SU-DHL-6 (cell line): ENCODE data around the gene SKAP2.

Experiments
- EZH2phosphoT487 ChIP-seq: fragments of 200-600 bp; sonication (generic), shearing (Covaris generic); conservative IDR thresholded peaks from 2 replicates; pipeline ENCODE4 v1.6.1; 2018; ENCODE audit warnings: mild to moderate bottlenecking, antibody characterized with exemption, low read length, moderate library complexity, mixed read lengths
- TF ChIP-seq, protein P1 (sequence below): fragments of 200-600 bp; sonication (generic); IDR thresholded peaks from one replicate; pipeline ENCODE4 v1.5.1; 2017; ENCODE audit warnings: antibody characterized with exemption, mild to moderate bottlenecking, low read length, moderate library complexity; ENCODE audit not compliant: insufficient read depth, poor library complexity, severe bottlenecking

GRCh38 chr7:26714438-26714837 is 150.0 kb downstream of the SKAP2 start:
- TF ChIP-seq, protein P1, sequence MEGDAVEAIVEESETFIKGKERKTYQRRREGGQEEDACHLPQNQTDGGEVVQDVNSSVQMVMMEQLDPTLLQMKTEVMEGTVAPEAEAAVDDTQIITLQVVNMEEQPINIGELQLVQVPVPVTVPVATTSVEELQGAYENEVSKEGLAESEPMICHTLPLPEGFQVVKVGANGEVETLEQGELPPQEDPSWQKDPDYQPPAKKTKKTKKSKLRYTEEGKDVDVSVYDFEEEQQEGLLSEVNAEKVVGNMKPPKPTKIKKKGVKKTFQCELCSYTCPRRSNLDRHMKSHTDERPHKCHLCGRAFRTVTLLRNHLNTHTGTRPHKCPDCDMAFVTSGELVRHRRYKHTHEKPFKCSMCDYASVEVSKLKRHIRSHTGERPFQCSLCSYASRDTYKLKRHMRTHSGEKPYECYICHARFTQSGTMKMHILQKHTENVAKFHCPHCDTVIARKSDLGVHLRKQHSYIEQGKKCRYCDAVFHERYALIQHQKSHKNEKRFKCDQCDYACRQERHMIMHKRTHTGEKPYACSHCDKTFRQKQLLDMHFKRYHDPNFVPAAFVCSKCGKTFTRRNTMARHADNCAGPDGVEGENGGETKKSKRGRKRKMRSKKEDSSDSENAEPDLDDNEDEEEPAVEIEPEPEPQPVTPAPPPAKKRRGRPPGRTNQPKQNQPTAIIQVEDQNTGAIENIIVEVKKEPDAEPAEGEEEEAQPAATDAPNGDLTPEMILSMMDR: no peak
- TF ChIP-seq EZH2phosphoT487: no peak
